ELF-1 (cell line): ENCODE results near the gene OVCH2.
A peak's percentile ranks its signal among the peaks of the same experiment; 100 is the strongest.

Source experiments
- DNase-seq: peaks from one replicate; pipeline ENCODE4 v3.0.0-alpha.2; 2016; ENCODE audit warnings: low read depth, low spot score

The OVCH2 gene

DNA sequence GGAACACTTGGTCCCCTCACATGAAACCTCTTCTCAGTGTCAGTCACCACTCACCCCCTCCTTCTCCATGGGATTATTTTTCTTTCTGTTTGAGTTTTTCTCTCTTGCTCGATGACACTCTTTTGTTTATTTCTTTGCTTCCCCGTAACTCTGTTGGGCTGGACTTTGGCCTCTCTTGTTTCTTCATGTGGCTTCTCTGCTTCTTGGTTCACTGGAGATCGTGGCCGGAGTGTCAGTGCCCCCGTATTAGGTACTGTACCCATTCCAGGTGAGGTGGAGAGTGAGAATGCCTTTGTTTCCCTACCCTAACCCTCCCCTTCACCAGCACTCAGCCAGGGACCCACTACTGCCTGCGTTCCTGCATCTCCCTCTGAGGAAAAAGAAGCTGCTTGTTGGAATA lies 65.5 kb downstream of the OVCH2 start:
- no peak for DNase-seq

DNA sequence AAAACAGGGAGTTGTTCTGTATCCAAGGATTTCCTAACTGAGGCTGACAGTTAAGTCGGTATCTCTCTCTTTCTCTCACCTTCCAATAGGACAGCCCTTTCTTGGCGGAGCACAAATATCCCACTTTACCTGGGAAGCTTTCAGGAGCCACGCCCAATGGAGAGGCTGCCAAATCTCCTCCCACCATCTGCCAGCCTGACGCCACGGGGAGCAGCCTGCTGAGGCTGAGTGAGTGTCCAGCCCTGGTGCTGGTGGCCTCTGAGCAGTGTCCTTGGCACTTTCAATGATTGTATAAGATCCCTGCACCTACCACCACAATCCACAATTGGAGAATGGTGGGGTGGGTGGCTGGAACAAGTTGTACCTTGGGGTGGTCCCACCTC lies 66.6 kb downstream of the OVCH2 start:
- DNase-seq, result peak; percentile 18
